ENCODE results near the gene LMX1A.

Gene LMX1A

DNA sequence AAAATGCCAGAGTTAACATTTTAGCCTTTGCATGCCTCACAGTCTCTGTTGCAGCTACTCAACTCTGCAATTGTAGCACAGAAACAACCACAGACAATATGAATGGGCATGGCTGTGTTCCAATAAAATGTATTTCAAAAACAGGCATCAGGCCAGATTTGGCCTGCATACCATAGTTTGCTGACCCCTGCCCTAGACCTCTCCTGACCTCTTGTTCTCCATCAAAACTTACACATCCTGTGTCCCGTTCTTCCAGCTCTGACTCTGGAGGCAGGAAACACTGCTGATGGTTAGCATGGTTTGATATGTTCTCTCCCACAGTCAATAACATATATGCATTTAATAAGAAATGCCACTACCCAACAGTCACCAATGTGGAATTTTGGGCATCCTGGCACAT is 138.6 kb downstream of the LMX1A start:
- no peak for ATAC-seq
- TF ChIP-seq ESRRG (CRISPR knock-in tag; IDR thresholded peaks at IDR 0.05) (no peak), TCF4 (CRISPR knock-in tag; IDR thresholded peaks at IDR 0.05; ENCODE audit: borderline replicate concordance) (no peak), CSDC2 (CRISPR knock-in tag; IDR thresholded peaks at IDR 0.05) (no peak), PPARA (CRISPR knock-in tag; IDR thresholded peaks at IDR 0.05; ENCODE audit: borderline replicate concordance) (no peak), ARNTL (CRISPR knock-in tag; IDR thresholded peaks at IDR 0.05; ENCODE audit: borderline replicate concordance, low read depth) (no peak), ZFP3 (CRISPR knock-in tag; IDR thresholded peaks at IDR 0.05) (no peak)
- TF ChIP-seq, protein P1, sequence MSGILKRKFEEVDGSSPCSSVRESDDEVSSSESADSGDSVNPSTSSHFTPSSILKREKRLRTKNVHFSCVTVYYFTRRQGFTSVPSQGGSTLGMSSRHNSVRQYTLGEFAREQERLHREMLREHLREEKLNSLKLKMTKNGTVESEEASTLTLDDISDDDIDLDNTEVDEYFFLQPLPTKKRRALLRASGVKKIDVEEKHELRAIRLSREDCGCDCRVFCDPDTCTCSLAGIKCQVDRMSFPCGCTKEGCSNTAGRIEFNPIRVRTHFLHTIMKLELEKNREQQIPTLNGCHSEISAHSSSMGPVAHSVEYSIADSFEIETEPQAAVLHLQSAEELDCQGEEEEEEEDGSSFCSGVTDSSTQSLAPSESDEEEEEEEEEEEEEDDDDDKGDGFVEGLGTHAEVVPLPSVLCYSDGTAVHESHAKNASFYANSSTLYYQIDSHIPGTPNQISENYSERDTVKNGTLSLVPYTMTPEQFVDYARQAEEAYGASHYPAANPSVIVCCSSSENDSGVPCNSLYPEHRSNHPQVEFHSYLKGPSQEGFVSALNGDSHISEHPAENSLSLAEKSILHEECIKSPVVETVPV (CRISPR knock-in tag; IDR thresholded peaks at IDR 0.05) = no peak
- TF ChIP-seq, protein P2, sequence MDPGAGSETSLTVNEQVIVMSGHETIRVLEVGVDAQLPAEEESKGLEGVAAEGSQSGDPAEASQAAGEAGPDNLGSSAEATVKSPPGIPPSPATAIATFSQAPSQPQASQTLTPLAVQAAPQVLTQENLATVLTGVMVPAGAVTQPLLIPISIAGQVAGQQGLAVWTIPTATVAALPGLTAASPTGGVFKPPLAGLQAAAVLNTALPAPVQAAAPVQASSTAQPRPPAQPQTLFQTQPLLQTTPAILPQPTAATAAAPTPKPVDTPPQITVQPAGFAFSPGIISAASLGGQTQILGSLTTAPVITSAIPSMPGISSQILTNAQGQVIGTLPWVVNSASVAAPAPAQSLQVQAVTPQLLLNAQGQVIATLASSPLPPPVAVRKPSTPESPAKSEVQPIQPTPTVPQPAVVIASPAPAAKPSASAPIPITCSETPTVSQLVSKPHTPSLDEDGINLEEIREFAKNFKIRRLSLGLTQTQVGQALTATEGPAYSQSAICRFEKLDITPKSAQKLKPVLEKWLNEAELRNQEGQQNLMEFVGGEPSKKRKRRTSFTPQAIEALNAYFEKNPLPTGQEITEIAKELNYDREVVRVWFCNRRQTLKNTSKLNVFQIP (CRISPR knock-in tag; IDR thresholded peaks at IDR 0.05; ENCODE audit: borderline replicate concordance, low read depth) = no peak
- TF ChIP-seq, protein P3, sequence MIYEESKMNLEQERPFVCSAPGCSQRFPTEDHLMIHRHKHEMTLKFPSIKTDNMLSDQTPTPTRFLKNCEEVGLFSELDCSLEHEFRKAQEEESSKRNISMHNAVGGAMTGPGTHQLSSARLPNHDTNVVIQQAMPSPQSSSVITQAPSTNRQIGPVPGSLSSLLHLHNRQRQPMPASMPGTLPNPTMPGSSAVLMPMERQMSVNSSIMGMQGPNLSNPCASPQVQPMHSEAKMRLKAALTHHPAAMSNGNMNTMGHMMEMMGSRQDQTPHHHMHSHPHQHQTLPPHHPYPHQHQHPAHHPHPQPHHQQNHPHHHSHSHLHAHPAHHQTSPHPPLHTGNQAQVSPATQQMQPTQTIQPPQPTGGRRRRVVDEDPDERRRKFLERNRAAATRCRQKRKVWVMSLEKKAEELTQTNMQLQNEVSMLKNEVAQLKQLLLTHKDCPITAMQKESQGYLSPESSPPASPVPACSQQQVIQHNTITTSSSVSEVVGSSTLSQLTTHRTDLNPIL (CRISPR knock-in tag; IDR thresholded peaks at IDR 0.05; ENCODE audit: low read depth) = no peak

DNA sequence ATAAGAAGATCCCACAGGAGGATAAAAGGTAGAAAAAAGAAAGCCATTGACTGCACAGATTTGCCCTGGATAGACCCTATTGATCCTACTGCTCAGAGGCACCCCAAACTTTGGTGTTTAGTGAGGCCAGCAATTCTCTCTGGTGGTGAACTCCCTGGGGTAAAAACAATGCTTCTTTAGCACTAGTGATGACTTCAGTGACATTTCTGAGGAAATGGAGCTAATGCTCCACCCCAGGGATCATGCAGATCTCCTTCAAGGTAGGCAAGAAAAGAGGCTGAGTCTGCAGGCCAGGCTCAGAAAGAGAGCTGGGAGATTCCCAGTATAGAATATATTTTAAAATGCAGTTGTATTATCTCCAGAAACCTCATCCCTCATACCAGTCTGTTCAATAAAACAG is 140.3 kb downstream of the LMX1A start:
- TF ChIP-seq CSDC2 (CRISPR knock-in tag; IDR thresholded peaks at IDR 0.05) (no peak), ISL1 (CRISPR knock-in tag; IDR thresholded peaks at IDR 0.05) (no peak), ARNTL (CRISPR knock-in tag; IDR thresholded peaks at IDR 0.05; ENCODE audit: borderline replicate concordance, low read depth) (no peak), TOX (CRISPR knock-in tag; IDR thresholded peaks at IDR 0.05; ENCODE audit: borderline replicate concordance) (no peak), BACH2 (CRISPR knock-in tag; IDR thresholded peaks at IDR 0.05; ENCODE audit: borderline replicate concordance) (no peak), ZNF70 (CRISPR knock-in tag; IDR thresholded peaks at IDR 0.05) (no peak), ESRRG (CRISPR knock-in tag; IDR thresholded peaks at IDR 0.05) (no peak), ZNF8 (CRISPR knock-in tag; IDR thresholded peaks at IDR 0.05) (no peak), OSR1 (CRISPR knock-in tag; IDR thresholded peaks at IDR 0.05) (no peak), ZC3H10 (CRISPR knock-in tag; IDR thresholded peaks at IDR 0.05) (no peak)
- TF ChIP-seq, protein P2 (CRISPR knock-in tag; IDR thresholded peaks at IDR 0.05; ENCODE audit: borderline replicate concordance, low read depth) = no peak
- TF ChIP-seq, protein P4, sequence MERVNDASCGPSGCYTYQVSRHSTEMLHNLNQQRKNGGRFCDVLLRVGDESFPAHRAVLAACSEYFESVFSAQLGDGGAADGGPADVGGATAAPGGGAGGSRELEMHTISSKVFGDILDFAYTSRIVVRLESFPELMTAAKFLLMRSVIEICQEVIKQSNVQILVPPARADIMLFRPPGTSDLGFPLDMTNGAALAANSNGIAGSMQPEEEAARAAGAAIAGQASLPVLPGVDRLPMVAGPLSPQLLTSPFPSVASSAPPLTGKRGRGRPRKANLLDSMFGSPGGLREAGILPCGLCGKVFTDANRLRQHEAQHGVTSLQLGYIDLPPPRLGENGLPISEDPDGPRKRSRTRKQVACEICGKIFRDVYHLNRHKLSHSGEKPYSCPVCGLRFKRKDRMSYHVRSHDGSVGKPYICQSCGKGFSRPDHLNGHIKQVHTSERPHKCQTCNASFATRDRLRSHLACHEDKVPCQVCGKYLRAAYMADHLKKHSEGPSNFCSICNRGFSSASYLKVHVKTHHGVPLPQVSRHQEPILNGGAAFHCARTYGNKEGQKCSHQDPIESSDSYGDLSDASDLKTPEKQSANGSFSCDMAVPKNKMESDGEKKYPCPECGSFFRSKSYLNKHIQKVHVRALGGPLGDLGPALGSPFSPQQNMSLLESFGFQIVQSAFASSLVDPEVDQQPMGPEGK (CRISPR knock-in tag; IDR thresholded peaks at IDR 0.05; ENCODE audit: borderline replicate concordance) = no peak
- TF ChIP-seq, protein P3 (CRISPR knock-in tag; IDR thresholded peaks at IDR 0.05; ENCODE audit: low read depth) = no peak
- TF ChIP-seq, protein P5, sequence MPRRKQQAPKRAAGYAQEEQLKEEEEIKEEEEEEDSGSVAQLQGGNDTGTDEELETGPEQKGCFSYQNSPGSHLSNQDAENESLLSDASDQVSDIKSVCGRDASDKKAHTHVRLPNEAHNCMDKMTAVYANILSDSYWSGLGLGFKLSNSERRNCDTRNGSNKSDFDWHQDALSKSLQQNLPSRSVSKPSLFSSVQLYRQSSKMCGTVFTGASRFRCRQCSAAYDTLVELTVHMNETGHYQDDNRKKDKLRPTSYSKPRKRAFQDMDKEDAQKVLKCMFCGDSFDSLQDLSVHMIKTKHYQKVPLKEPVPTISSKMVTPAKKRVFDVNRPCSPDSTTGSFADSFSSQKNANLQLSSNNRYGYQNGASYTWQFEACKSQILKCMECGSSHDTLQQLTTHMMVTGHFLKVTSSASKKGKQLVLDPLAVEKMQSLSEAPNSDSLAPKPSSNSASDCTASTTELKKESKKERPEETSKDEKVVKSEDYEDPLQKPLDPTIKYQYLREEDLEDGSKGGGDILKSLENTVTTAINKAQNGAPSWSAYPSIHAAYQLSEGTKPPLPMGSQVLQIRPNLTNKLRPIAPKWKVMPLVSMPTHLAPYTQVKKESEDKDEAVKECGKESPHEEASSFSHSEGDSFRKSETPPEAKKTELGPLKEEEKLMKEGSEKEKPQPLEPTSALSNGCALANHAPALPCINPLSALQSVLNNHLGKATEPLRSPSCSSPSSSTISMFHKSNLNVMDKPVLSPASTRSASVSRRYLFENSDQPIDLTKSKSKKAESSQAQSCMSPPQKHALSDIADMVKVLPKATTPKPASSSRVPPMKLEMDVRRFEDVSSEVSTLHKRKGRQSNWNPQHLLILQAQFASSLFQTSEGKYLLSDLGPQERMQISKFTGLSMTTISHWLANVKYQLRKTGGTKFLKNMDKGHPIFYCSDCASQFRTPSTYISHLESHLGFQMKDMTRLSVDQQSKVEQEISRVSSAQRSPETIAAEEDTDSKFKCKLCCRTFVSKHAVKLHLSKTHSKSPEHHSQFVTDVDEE (CRISPR knock-in tag; IDR thresholded peaks at IDR 0.05) = no peak
- TF ChIP-seq, protein P1 (CRISPR knock-in tag; IDR thresholded peaks at IDR 0.05) = no peak
- no peak for ATAC-seq
